ENCODE data around the gene FBXO46. TPM values are rescaled to one million over a fixed set of nuclear protein-coding genes. Genes with fewer than 3 reads are reported as not detected.

Gene FBXO46
- total RNA-seq, 4 donors from 2014 or later: 8.3 to 25.2 (median 19.7) TPM

DNA sequence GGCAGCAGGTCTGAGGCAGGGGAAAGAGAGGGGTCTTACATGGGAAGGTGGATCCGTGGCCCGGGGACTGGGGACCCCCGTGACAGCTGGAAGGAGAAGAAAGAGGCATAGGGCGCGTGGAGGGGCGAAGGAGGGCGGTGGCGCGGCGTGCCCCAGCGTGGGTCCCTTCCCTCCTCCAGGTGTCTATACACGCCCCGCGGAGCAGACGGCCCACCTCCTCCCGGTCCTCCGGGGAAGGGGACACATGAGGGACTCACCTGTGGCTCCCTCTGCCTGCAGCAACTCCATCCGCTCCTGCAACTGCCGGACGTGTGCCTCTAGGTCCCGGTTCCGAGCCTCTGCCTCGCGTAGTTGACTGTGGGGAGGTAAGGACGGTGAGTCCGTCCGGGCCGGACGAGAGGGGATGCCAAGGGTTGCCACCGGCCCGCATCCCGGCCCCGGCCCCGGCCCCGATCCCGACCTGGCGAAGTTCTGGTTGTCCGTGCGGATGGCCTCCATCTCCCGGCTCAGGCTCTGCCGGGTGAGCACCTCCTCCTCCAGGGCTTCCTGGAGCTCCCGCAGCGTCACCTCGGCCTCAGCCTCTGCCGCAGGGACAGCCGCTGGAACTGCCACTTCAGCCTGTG lies 40.7 kb upstream of the FBXO46 start:
- H3K36me3 ChIP-seq: no peaks in the 10 kb centered on the region
- no peak for TF ChIP-seq POLR2A (IDR thresholded peaks at IDR 0.05)
- TF ChIP-seq CTCF (IDR thresholded peaks at IDR 0.05): no peak
- peaks cover 0 to 32% (median 13%) of the 10 kb centered on the region in 4 donors for H3K4me1 ChIP-seq
- H3K9me3 ChIP-seq: no peaks in the 10 kb centered on the region
- DNase-seq: no peak
- peak overlapping the region in 2 of 4 donors; percentile 86 to 89 for H3K4me3 ChIP-seq
- H3K27ac ChIP-seq: peak overlapping the region; percentile 76 to 99 (median 91)
- H3K27me3 ChIP-seq: no peaks in the 10 kb centered on the region

DNA sequence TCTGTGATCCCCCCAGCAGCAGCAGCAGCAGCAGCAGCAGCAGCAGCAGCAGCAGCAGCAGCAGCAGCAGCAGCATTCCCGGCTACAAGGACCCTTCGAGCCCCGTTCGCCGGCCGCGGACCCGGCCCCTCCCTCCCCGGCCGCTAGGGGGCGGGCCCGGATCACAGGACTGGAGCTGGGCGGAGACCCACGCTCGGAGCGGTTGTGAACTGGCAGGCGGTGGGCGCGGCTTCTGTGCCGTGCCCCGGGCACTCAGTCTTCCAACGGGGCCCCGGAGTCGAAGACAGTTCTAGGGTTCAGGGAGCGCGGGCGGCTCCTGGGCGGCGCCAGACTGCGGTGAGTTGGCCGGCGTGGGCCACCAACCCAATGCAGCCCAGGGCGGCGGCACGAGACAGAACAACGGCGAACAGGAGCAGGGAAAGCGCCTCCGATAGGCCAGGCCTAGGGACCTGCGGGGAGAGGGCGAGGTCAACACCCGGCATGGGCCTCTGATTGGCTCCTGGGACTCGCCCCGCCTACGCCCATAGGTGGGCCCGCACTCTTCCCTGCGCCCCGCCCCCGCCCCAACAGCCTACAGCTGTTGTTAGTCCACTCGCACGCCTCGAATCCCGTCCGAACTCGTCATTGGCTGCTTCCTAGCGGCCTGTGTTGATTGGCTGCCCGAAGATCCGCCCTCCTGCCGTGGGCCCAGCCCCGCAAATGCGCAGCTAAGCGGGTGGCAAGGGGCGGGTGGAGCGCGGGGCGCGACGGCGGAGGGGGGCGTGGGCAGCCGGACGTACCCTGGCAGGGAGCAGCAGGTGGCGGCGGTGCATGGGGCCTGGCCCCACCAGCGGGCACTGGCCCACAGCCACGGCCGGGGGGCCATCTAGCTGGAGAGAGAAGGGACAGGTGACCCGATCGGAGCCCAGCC lies 39.8 kb upstream of the FBXO46 start:
- TF ChIP-seq POLR2A (IDR thresholded peaks at IDR 0.05) (peak; percentile 24 to 47), CTCF (IDR thresholded peaks at IDR 0.05) (peak; percentile 80 to 97 (median 96))
- H3K4me1 ChIP-seq: peaks cover 0 to 42% (median 13%) of the 10 kb centered on the region in 4 donors
- peak overlapping the region; percentile 76 to 99 (median 91) for H3K27ac ChIP-seq

GRCh38 chr19:45769821-45770191 lies 39.1 kb upstream of the FBXO46 start:
- peak in 2 of 3 donors; percentile 58 to 77 for DNase-seq
- TF ChIP-seq POLR2A (IDR thresholded peaks at IDR 0.05) (no peak), CTCF (IDR thresholded peaks at IDR 0.05) (no peak)
- Histone ChIP-seq H3K9me3 (no peaks in the 10 kb centered on the region), H3K4me3 (peak overlapping the region; percentile 50 to 89 (median 84)), H3K27ac (peak overlapping the region; percentile 76 to 99 (median 91)), H3K36me3 (no peaks in the 10 kb centered on the region), H3K4me1 (peaks cover 0 to 47% (median 13%) of the 10 kb centered on the region in 4 donors), H3K27me3 (no peaks in the 10 kb centered on the region)

More for the DNA sequence above, 39.8 kb upstream of the FBXO46 start:
- Histone ChIP-seq H3K27me3 (no peaks in the 10 kb centered on the region), H3K4me3 (peak overlapping the region; percentile 50 to 89 (median 84)), H3K9me3 (no peaks in the 10 kb centered on the region), H3K36me3 (no peaks in the 10 kb centered on the region)
- peak; percentile 91 to 98 (median 98) for DNase-seq

GRCh38 chr19:45768984-45769782 lies 38.5 kb upstream of the FBXO46 start, which contains the start of gene SIX5:
Gene SIX5, minus strand, starts transcription at chr19:45769252. Its CDS starts 408 bp downstream, at chr19:45768844.
- Histone ChIP-seq H3K4me3 (peak within 1 kb of the TSS; percentile 50 to 89 (median 84)), H3K27ac (peak within 1 kb of the TSS; percentile 79 to 99 (median 91)), H3K27me3 (no peaks in the 10 kb centered on the region), H3K36me3 (no peaks in the 10 kb centered on the region), H3K4me1 (peaks cover 0 to 53% (median 13%) of the 10 kb centered on the region in 4 donors), H3K9me3 (no peaks in the 10 kb centered on the region)
- DNase-seq: peak; percentile 94 to 99 (median 99)
- TF ChIP-seq CTCF (IDR thresholded peaks at IDR 0.05) (peak in 1 of 6 experiments; percentile 4), POLR2A (IDR thresholded peaks at IDR 0.05) (peak; percentile 31 to 59)

DNA sequence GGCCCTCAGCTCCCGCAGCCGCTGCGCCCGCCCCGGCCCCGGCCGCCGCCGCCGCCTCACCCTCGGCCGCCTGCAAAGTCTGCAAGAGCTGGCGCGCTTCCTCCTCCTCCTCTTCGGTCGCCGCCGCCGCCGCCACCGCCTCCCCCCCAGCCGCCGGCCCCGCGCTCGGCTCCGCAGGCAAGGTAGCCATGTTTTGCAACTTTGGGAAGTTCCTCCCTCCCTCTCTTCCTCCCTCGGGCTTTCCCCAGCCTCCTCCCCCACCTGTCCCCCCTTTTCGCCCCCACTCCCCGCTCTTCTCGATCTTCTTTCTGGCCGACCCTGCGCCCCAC lies 37.9 kb upstream of the FBXO46 start:
- DNase-seq: peak in 1 of 3 donors; percentile 26
- no peak for TF ChIP-seq CTCF (IDR thresholded peaks at IDR 0.05)
- no peak for TF ChIP-seq POLR2A (IDR thresholded peaks at IDR 0.05)
- no peaks in the 10 kb centered on the region for H3K36me3 ChIP-seq
- H3K9me3 ChIP-seq: no peaks in the 10 kb centered on the region
- no peaks in the 10 kb centered on the region for H3K27me3 ChIP-seq
- peaks cover 0 to 59% (median 13%) of the 10 kb centered on the region in 4 donors for H3K4me1 ChIP-seq
- H3K4me3 ChIP-seq: peak overlapping the region; percentile 50 to 89 (median 84)
- peak overlapping the region; percentile 79 to 99 (median 91) for H3K27ac ChIP-seq

Data from Peyer's patch (tissue), 4 donors.